HEK293 (cell line): Measurements from ENCODE around the gene SLC39A11.

ENCODE experiments used
- CTCF ChIP-seq: fragments of 450-650 bp; formaldehyde crosslinking; IDR thresholded peaks from 2 replicates; pipeline ENCODE4 v1.5.1; 2016; ENCODE audit warnings: missing biosample characterization, missing genetic modification characterization
- KLF1 ChIP-seq: fragments of 450-650 bp; formaldehyde crosslinking; IDR thresholded peaks from 2 replicates; pipeline ENCODE4 v1.5.1; 2016; ENCODE audit warnings: missing biosample characterization, missing genetic modification characterization
- ZFHX2 ChIP-seq: fragments of 450-650 bp; formaldehyde crosslinking; conservative IDR thresholded peaks from 2 replicates; pipeline ENCODE4 v1.5.1; 2016; ENCODE audit warnings: missing biosample characterization, missing genetic modification characterization
- ZNF776 ChIP-seq: fragments of 450-650 bp; formaldehyde crosslinking; IDR thresholded peaks from 2 replicates; pipeline ENCODE4 v1.5.0; 2017; ENCODE audit warnings: missing biosample characterization, missing genetic modification characterization, borderline replicate concordance

- TF ChIP-seq KLF1 (no peak), ZNF776 (no peak), ZFHX2 (tag by site-specific recombination) (no peak), CTCF (tag by site-specific recombination) (no peak)
Observed at GRCh38 chr17:72947475-72947874, 145.0 kb downstream of the SLC39A11 start.
